ENCODE results near the gene S100B. TPM values are rescaled to one million over a fixed set of nuclear protein-coding genes. Genes with fewer than 3 reads are reported as not detected.

The S100B gene
- total and polyA plus RNA-seq, 2 of the 8 experiments (the other 6 are each of a cell fraction or from before 2014, with no cell fraction given) = 0.36 to 0.69 TPM

DNA sequence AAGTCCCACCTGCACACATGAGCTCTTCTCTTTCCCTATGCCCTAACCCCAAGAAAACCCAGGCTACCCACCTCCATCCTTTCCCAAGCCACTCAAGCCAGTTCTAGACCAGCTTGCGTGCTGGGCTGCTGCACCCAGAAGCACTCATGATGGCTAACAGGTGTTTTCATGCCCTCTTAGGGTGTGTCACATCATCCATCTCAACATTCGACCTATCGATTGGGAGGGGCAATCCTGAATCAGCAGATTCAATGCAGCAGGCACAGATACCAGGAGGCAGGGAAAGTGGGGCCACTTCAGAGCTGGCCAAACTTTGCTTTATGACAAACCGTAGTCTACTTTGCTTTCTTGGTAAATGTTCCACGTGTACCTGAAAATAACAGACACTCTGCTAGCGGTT lies 24.0 kb upstream of the S100B start (continued):
- TF ChIP-seq, protein P1, sequence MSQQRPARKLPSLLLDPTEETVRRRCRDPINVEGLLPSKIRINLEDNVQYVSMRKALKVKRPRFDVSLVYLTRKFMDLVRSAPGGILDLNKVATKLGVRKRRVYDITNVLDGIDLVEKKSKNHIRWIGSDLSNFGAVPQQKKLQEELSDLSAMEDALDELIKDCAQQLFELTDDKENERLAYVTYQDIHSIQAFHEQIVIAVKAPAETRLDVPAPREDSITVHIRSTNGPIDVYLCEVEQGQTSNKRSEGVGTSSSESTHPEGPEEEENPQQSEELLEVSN (IDR thresholded peaks at IDR 0.05) = no peak
- TF ChIP-seq SIX5 (IDR thresholded peaks at IDR 0.05; ENCODE audit: low read depth, low read length) = no peak
- no peak for TF ChIP-seq PHF8 (conservative IDR thresholded peaks at IDR 0.05; ENCODE audit: low read depth, low read length)
- TF ChIP-seq RFX5 (IDR thresholded peaks at IDR 0.05; ENCODE audit: borderline replicate concordance, low read depth, low read length) = no peak
- no peak for TF ChIP-seq NRF1 (IDR thresholded peaks at IDR 0.05; ENCODE audit: low read depth, low read length)
- TF ChIP-seq BCL11A (IDR thresholded peaks at IDR 0.05; ENCODE audit: low read depth in 2 of 2, low read length in 2 of 2) = no peak

All from H1 (cell line).